HL-60 (cell line): Measurements from ENCODE around the gene XPR1.
"Not testable (repeated sequence)": the region's sequence is repeated elsewhere in the genome, so short reads cannot be mapped to it uniquely, and the experiment has no call there.

Experiments
- DNase-seq, 2 experiments: peaks; one replicate each; pipeline ENCODE4 v3.0.0-alpha.2; 2010 to 2020; ENCODE audit warnings: low read depth in 1 of 2, low spot score in 1 of 2
- H3K27ac ChIP-seq: fragments of 250-450 bp; sonication (Bioruptor Pico); replicated peaks from 2 replicates; pipeline ENCODE4 v1.5.1; 2020; ENCODE audit warnings: mild to moderate bottlenecking, moderate library complexity
- H3K27me3 ChIP-seq: fragments of 250-450 bp; sonication (Bioruptor Pico); 2 replicates; pipeline ENCODE4 v1.5.1; 2021; ENCODE audit warnings: mild to moderate bottlenecking, moderate library complexity; ENCODE audit not compliant: insufficient read depth, poor library complexity, severe bottlenecking
- H3K4me3 ChIP-seq: replicated peaks from 2 replicates; pipeline ENCODE4 v1.5.1; 2011; ENCODE audit warnings: mild to moderate bottlenecking, control low read depth, low read length; ENCODE audit not compliant: insufficient read depth
- GABPA ChIP-seq: IDR thresholded peaks from 2 replicates; pipeline ENCODE4 v1.6.1; 2012; ENCODE audit warnings: low read depth
- POLR2AphosphoS5 ChIP-seq: IDR thresholded peaks from 2 replicates; pipeline ENCODE4 v1.6.1; 2012; ENCODE audit warnings: low read depth
- SPI1 ChIP-seq: IDR thresholded peaks from 2 replicates; pipeline ENCODE4 v1.6.1; 2012; ENCODE audit warnings: low read depth, mild to moderate bottlenecking, borderline replicate concordance
- TF ChIP-seq, protein P1 (sequence below): IDR thresholded peaks from one replicate; pipeline ENCODE4 v1.5.1; 2011; ENCODE audit warnings: low read length, control low read depth, inconsistent platforms; ENCODE audit not compliant: insufficient read depth
- TF ChIP-seq, protein P2 (sequence below): IDR thresholded peaks from 2 replicates; pipeline ENCODE4 v1.6.1; 2012; ENCODE audit warnings: low read depth; ENCODE audit not compliant: insufficient replicate concordance

Gene XPR1

DNA sequence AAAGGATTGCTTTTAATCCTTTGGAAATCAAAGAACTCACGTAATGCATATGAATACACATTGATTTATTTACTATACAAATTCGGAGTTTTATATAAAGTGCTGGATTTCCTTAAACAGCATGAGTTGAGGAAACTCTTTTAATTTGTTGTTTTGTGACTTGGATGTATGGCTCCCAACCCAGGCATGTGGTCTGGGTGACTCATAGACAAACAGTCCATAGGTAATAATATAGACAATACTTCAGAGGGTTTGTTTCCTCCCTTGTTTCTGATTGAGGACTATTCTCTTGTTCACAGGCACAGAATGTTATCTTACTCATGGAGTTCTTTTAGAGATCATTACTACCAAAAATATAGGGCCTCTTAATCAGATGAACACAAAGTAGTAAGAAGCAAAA is 43.8 kb downstream of the XPR1 start:
- no peaks in the 10 kb centered on the region for H3K27me3 ChIP-seq
- no peak for DNase-seq

GRCh38 chr1:180680558-180681144 is 48.8 kb downstream of the XPR1 start:
- TF ChIP-seq, protein P1, sequence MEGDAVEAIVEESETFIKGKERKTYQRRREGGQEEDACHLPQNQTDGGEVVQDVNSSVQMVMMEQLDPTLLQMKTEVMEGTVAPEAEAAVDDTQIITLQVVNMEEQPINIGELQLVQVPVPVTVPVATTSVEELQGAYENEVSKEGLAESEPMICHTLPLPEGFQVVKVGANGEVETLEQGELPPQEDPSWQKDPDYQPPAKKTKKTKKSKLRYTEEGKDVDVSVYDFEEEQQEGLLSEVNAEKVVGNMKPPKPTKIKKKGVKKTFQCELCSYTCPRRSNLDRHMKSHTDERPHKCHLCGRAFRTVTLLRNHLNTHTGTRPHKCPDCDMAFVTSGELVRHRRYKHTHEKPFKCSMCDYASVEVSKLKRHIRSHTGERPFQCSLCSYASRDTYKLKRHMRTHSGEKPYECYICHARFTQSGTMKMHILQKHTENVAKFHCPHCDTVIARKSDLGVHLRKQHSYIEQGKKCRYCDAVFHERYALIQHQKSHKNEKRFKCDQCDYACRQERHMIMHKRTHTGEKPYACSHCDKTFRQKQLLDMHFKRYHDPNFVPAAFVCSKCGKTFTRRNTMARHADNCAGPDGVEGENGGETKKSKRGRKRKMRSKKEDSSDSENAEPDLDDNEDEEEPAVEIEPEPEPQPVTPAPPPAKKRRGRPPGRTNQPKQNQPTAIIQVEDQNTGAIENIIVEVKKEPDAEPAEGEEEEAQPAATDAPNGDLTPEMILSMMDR, result no peak
- TF ChIP-seq POLR2AphosphoS5 (no peak), SPI1 (no peak), GABPA (no peak)
- TF ChIP-seq, protein P2, sequence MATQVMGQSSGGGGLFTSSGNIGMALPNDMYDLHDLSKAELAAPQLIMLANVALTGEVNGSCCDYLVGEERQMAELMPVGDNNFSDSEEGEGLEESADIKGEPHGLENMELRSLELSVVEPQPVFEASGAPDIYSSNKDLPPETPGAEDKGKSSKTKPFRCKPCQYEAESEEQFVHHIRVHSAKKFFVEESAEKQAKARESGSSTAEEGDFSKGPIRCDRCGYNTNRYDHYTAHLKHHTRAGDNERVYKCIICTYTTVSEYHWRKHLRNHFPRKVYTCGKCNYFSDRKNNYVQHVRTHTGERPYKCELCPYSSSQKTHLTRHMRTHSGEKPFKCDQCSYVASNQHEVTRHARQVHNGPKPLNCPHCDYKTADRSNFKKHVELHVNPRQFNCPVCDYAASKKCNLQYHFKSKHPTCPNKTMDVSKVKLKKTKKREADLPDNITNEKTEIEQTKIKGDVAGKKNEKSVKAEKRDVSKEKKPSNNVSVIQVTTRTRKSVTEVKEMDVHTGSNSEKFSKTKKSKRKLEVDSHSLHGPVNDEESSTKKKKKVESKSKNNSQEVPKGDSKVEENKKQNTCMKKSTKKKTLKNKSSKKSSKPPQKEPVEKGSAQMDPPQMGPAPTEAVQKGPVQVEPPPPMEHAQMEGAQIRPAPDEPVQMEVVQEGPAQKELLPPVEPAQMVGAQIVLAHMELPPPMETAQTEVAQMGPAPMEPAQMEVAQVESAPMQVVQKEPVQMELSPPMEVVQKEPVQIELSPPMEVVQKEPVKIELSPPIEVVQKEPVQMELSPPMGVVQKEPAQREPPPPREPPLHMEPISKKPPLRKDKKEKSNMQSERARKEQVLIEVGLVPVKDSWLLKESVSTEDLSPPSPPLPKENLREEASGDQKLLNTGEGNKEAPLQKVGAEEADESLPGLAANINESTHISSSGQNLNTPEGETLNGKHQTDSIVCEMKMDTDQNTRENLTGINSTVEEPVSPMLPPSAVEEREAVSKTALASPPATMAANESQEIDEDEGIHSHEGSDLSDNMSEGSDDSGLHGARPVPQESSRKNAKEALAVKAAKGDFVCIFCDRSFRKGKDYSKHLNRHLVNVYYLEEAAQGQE, result no peak
- no peaks in the 10 kb centered on the region for H3K27me3 ChIP-seq
- DNase-seq, result peak in 1 of 2 experiments; percentile 27
- no peak overlapping the region for H3K27ac ChIP-seq
- no peak overlapping the region for H3K4me3 ChIP-seq

More for the DNA sequence above, 43.8 kb downstream of the XPR1 start:
- TF ChIP-seq, protein P1, result no peak
- TF ChIP-seq, protein P2, result no peak
- TF ChIP-seq POLR2AphosphoS5 (no peak), GABPA (no peak), SPI1 (no peak)
- Histone ChIP-seq H3K27ac (no peak overlapping the region), H3K4me3 (no peak overlapping the region)

- H3K4me3 ChIP-seq, H3K27ac ChIP-seq, H3K27me3 ChIP-seq, DNase-seq: not testable (repeated sequence)
Observed at GRCh38 chr1:180683117-180683516, 51.3 kb downstream of the XPR1 start.

- no peaks in the 10 kb centered on the region for H3K27me3 ChIP-seq
- no peak overlapping the region for H3K27ac ChIP-seq
- TF ChIP-seq SPI1 (no peak), GABPA (no peak), POLR2AphosphoS5 (no peak)
- TF ChIP-seq, protein P2, result no peak
- TF ChIP-seq, protein P1, result no peak
- no peak for DNase-seq
- H3K4me3 ChIP-seq, result no peak overlapping the region
Observed at GRCh38 chr1:180691322-180691913, 59.6 kb downstream of the XPR1 start.
